ENCODE measurements around the gene UNC5B.
"Not testable (repeated sequence)": the region's sequence is repeated elsewhere in the genome, so short reads cannot be mapped to it uniquely, and the experiment has no call there.

The UNC5B gene

GRCh38 chr10:71209731-71210541 is 2.4 kb upstream of the UNC5B start:
- DNase-seq, result no peak

- DNase-seq, result no peak
Measured at GRCh38 chr10:71210542-71210871, 1.9 kb upstream of the UNC5B start.

- DNase-seq, result no peak
Measured at GRCh38 chr10:71211053-71211452, 1.3 kb upstream of the UNC5B start.

- DNase-seq, result no peak
Measured at GRCh38 chr10:71211775-71212317, 524 bp upstream of the UNC5B start.

- DNase-seq, result no peak
Measured at GRCh38 chr10:71213127-71213621, 804 bp downstream of the UNC5B start.

- no peak for DNase-seq
Measured at GRCh38 chr10:71213761-71214440, 1.5 kb downstream of the UNC5B start.

GRCh38 chr10:71214641-71215559 is 2.5 kb downstream of the UNC5B start:
- DNase-seq, result no peak

- DNase-seq, result no peak
Measured at GRCh38 chr10:71216363-71216695, 4.0 kb downstream of the UNC5B start.

GRCh38 chr10:71216751-71217265 is 4.4 kb downstream of the UNC5B start:
- DNase-seq, result no peak

GRCh38 chr10:71217266-71218045 is 5.1 kb downstream of the UNC5B start:
- DNase-seq, result no peak

- DNase-seq, result no peak
Measured at GRCh38 chr10:71218046-71218650, 5.8 kb downstream of the UNC5B start.

GRCh38 chr10:71218651-71219050 is 6.3 kb downstream of the UNC5B start:
- no peak for DNase-seq

GRCh38 chr10:71219236-71219917 is 7.0 kb downstream of the UNC5B start:
- not testable (repeated sequence) for DNase-seq

GRCh38 chr10:71219918-71220688 is 7.7 kb downstream of the UNC5B start:
- no peak for DNase-seq

- no peak for DNase-seq
Measured at GRCh38 chr10:71220689-71221540, 8.5 kb downstream of the UNC5B start.

GRCh38 chr10:71221586-71222202 is 9.3 kb downstream of the UNC5B start:
- DNase-seq, result no peak

- DNase-seq, result no peak
Measured at GRCh38 chr10:71222601-71223346, 10.4 kb downstream of the UNC5B start.

All from SIG-M5 (cell line).